ENCODE measurements around the gene RASSF4. TPM values are rescaled to one million over a fixed set of nuclear protein-coding genes. Genes with fewer than 3 reads are reported as not detected.
A peak's percentile ranks its signal among the peaks of the same experiment; 100 is the strongest.

Gene RASSF4
- total and polyA plus RNA-seq, 9 of the 15 experiments (the other 6 are each of a cell fraction or from before 2014, with no cell fraction given) = 0.01 to 0.62 (median 0.11) TPM; not detected in 3

DNA sequence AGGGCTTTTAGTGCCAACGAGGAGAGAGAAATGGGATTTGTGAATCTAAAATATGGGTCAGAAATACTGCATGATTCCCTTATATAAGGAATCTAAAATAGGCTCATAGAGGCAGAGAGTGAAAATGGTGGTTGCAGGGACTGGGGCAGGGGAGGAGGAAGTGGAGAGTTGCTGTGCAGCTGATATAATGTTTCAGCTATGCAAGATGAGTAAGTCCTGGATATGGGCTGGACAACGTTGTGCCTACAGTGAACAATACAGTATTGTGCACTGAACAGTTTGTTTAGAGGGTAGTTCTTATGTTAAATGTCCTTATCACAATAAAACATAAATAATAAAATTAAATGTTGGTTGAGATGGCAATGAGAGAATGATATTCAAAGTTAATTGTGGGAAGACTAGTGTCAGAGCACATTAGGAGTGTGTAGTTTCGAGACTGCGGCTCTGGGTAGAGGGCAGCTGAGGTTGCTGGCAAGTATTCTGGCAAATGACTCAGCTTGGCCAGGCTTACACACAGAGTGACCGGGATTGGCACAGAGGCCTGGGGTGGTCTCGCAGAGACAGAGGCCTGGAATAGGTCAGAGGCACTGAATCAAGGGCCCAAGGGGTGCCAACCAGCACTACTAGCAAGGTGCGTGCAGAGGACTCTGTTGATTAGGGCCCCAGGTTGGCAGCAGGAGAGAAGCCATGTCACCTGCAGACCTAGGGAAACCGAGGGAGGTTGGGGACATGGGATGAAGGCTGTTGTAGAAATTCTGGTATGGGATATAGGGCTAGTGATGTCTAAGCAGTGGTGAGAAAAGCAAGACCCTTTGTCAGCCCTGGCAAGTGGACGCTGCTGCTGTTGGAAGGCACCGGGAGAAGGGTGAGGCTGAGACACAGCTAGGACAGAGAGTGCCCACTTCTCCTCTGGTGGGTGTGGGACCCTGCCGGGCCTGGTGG is 21.8 kb downstream of the RASSF4 start (continued):
- TF ChIP-seq, protein P1, sequence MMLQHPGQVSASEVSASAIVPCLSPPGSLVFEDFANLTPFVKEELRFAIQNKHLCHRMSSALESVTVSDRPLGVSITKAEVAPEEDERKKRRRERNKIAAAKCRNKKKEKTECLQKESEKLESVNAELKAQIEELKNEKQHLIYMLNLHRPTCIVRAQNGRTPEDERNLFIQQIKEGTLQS (IDR thresholded peaks at IDR 0.05) = peak; percentile 46; the same call in 1 of the 2 replicates
- TF ChIP-seq, protein P1 (CRISPR knock-in tag; conservative IDR thresholded peaks at IDR 0.05) = no peak

DNA sequence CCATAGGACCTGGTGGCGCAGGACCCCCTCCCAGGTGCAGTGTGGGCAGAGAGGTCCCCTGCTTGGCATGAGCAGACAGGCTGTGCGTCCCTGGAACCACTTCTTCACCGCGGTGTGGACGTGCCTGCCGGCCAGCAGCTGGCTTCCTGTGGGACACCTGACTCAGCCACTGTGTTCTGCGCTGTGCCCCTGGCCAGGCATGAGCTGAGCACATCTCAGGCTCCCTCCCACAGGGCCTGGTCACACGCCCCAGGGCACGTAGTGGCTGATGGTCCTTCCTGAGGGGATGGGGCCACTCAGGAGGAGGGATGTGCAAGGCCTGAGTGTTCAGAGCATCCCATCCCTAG is 22.5 kb downstream of the RASSF4 start:
- no peak overlapping the region for H3K4me2 ChIP-seq (ENCODE audit: insufficient read depth, low read length)
- ATAC-seq (no peak), DNase-seq (ENCODE audit: extremely low read depth in 1 of 4, low spot score in 3 of 4) (no peak), FAIRE-seq (no peak)
- H3K9me3 ChIP-seq (replicated peaks; ENCODE audit: control insufficient read depth, insufficient read depth, low read depth, low read length) = no peaks in the 10 kb centered on the region
- BruUV-seq (replicated peaks) = no TSS peak
- no peak overlapping the region for H3K27ac ChIP-seq (ENCODE audit: extremely low read depth, low read depth, low read length)
- no peaks in the 10 kb centered on the region for H3K79me2 ChIP-seq (ENCODE audit: control insufficient read depth, insufficient read depth, low read length)
- in situ Hi-C loops (cut with MboI) (no loop called here), intact Hi-C loops (cut with micrococcal nuclease) (no loop called here)
- H3K4me3 ChIP-seq = no peak overlapping the region
- CTCF ChIA-PET (ENCODE audit: low intra/inter-chr PET ratio) = no interaction called here
- POLR2A ChIA-PET = interaction anchor here (0.5 kb wide), 1 partner anchor 555 kb away, joined by 3 read pairs; no protein-coding TSS in a partner anchor
- no peaks in the 10 kb centered on the region for H3K9me1 ChIP-seq (ENCODE audit: control insufficient read depth, insufficient read depth, low read length)
- 39% methylated on average over 9 of the region's 9 CpGs for WGBS (ENCODE audit: insufficient coverage, low coverage, missing lambda C conversion rate)
- no peak overlapping the region for H2AFZ ChIP-seq (ENCODE audit: low read depth, low read length)
- no peaks in the 10 kb centered on the region for H3K36me3 ChIP-seq (ENCODE audit: control insufficient read depth, insufficient read depth, low read length)
- no peaks in the 10 kb centered on the region for H4K20me1 ChIP-seq (replicated peaks; ENCODE audit: control insufficient read depth, insufficient read depth, low read length)
- H3K27me3 ChIP-seq (ENCODE audit: control insufficient read depth in 2 of 2, insufficient read depth in 2 of 2, low read length in 2 of 2) = peaks cover 2 to 18% of the 10 kb centered on the region in 2 experiments; a peak in 3 of 5 replicates
- peaks cover 47 to 50% of the 10 kb centered on the region in 2 experiments for H3K4me1 ChIP-seq (replicated peaks in 1 of 2; ENCODE audit: control insufficient read depth in 2 of 2, insufficient read depth in 2 of 2, low read length in 2 of 2)
- H3K9ac ChIP-seq (ENCODE audit: insufficient read depth in 1 of 2, low read depth in 2 of 2, low read length in 2 of 2) = peak overlapping the region in 1 of 2 experiments; percentile 23; a peak in 1 of 4 replicates
- TF ChIP-seq TRIM24 (IDR thresholded peaks at IDR 0.05) (no peak), MAFK (IDR thresholded peaks at IDR 0.05; ENCODE audit: low read length) (no peak), TEAD2 (tag; IDR thresholded peaks at IDR 0.05) (no peak), MEIS2 (IDR thresholded peaks at IDR 0.05; ENCODE audit: partially characterized antibody) (no peak), ZNF224 (CRISPR knock-in tag; IDR thresholded peaks at IDR 0.05) (no peak), ZNF507 (tag; conservative IDR thresholded peaks at IDR 0.05) (no peak), PHB (CRISPR knock-in tag; IDR thresholded peaks at IDR 0.05) (no peak), FOS (IDR thresholded peaks at IDR 0.05; ENCODE audit: extremely low read depth, insufficient read length) (no peak)
- TF ChIP-seq, protein P2, sequence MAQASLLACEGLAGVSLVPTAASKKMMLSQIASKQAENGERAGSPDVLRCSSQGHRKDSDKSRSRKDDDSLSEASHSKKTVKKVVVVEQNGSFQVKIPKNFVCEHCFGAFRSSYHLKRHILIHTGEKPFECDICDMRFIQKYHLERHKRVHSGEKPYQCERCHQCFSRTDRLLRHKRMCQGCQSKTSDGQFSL (CRISPR knock-in tag; IDR thresholded peaks at IDR 0.05) = no peak
- TF ChIP-seq, protein P2 (tag; IDR thresholded peaks at IDR 0.05) = no peak
- TF ChIP-seq, protein P3, sequence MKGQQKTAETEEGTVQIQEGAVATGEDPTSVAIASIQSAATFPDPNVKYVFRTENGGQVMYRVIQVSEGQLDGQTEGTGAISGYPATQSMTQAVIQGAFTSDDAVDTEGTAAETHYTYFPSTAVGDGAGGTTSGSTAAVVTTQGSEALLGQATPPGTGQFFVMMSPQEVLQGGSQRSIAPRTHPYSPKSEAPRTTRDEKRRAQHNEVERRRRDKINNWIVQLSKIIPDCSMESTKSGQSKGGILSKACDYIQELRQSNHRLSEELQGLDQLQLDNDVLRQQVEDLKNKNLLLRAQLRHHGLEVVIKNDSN (CRISPR knock-in tag; IDR thresholded peaks at IDR 0.05) = no peak
- TF ChIP-seq, protein P4, sequence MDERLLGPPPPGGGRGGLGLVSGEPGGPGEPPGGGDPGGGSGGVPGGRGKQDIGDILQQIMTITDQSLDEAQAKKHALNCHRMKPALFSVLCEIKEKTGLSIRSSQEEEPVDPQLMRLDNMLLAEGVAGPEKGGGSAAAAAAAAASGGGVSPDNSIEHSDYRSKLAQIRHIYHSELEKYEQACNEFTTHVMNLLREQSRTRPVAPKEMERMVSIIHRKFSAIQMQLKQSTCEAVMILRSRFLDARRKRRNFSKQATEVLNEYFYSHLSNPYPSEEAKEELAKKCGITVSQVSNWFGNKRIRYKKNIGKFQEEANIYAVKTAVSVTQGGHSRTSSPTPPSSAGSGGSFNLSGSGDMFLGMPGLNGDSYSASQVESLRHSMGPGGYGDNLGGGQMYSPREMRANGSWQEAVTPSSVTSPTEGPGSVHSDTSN (CRISPR knock-in tag; IDR thresholded peaks at IDR 0.05; ENCODE audit: low read depth) = no peak
- TF ChIP-seq, protein P4 (tag; conservative IDR thresholded peaks at IDR 0.05; ENCODE audit: low read depth) = no peak
